ENCODE results near the gene SH3RF3.

DNA sequence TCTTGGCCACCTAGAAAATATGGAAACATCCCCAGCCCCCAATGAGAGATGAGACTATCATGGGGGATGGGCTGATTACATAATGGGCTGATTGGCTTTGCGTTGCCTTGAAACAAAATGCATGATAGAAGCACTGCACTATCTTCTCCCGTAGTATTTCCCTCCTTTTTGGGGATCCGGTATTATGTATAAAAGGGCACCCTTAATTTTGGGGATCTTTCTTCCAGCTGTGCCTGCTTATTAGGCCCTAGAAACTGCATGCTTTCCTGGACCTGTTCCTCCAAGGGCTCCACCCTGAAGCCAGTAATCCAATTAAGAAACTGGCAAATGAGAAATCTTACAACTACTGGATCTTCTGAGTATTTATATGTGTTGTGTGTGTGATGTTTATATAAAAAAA is 34.9 kb upstream of the SH3RF3 start:
- TF ChIP-seq, protein P1, sequence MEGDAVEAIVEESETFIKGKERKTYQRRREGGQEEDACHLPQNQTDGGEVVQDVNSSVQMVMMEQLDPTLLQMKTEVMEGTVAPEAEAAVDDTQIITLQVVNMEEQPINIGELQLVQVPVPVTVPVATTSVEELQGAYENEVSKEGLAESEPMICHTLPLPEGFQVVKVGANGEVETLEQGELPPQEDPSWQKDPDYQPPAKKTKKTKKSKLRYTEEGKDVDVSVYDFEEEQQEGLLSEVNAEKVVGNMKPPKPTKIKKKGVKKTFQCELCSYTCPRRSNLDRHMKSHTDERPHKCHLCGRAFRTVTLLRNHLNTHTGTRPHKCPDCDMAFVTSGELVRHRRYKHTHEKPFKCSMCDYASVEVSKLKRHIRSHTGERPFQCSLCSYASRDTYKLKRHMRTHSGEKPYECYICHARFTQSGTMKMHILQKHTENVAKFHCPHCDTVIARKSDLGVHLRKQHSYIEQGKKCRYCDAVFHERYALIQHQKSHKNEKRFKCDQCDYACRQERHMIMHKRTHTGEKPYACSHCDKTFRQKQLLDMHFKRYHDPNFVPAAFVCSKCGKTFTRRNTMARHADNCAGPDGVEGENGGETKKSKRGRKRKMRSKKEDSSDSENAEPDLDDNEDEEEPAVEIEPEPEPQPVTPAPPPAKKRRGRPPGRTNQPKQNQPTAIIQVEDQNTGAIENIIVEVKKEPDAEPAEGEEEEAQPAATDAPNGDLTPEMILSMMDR (IDR thresholded peaks at IDR 0.05; ENCODE audit: insufficient read depth, low read depth, low read length), result no peak
- no peak for TF ChIP-seq EZH2 (IDR thresholded peaks at IDR 0.05; ENCODE audit: insufficient read depth, low read length)
